Measurements from ENCODE around the gene HIPK2. TPM values are rescaled to one million over a fixed set of nuclear protein-coding genes. Genes with fewer than 3 reads are reported as not detected.

HIPK2 gene
- total and polyA plus RNA-seq, 2 donors (not counting 3 experiments of a cell fraction or from before 2014, with no cell fraction given): 9.0 to 43.8 TPM

- CTCF ChIA-PET: no interaction called here
Measured at GRCh38 chr7:139673230-139673629, 104.6 kb downstream of the HIPK2 start.

More at GRCh38 chr7:139673230-139673629, 104.6 kb downstream of the HIPK2 start:
- TF ChIP-seq EZH2 (IDR thresholded peaks at IDR 0.05; ENCODE audit: borderline replicate concordance, low read depth, low read length, severe bottlenecking): no peak
- no peak for TF ChIP-seq MAX (IDR thresholded peaks at IDR 0.05; ENCODE audit: insufficient read depth, insufficient read length)
- no peak for TF ChIP-seq JUN (IDR thresholded peaks at IDR 0.05; ENCODE audit: borderline replicate concordance, insufficient read depth, insufficient read length, low read depth)
- no peak for TF ChIP-seq POLR2A (IDR thresholded peaks at IDR 0.05; ENCODE audit: low read depth, low read length)
- TF ChIP-seq POLR2AphosphoS5 (IDR thresholded peaks at IDR 0.05; ENCODE audit: insufficient read depth, low read depth, low read length): no peak
- no peak for TF ChIP-seq GATA2 (IDR thresholded peaks at IDR 0.05; ENCODE audit: insufficient read depth, insufficient read length, low read depth, low read length)
- no peak for TF ChIP-seq CTCF (IDR thresholded peaks at IDR 0.05; ENCODE audit: extremely low read depth in 1 of 2, insufficient read depth in 1 of 2, low read depth in 1 of 2, low read length in 2 of 2)
- TF ChIP-seq FOS (IDR thresholded peaks at IDR 0.05; ENCODE audit: borderline replicate concordance, insufficient read depth, low read length): no peak
- TF ChIP-seq MYC (IDR thresholded peaks at IDR 0.05; ENCODE audit: low read depth, low read length): no peak
- no TSS peak for BruUV-seq (replicated peaks)
- no peak overlapping the region for H3K27ac ChIP-seq (ENCODE audit: insufficient read depth, low read depth, low read length)
- FAIRE-seq (no peak), DNase-seq (ENCODE audit: low read depth, low spot score) (no peak)
- intact Hi-C loops (cut with micrococcal nuclease) (no loop called here), dilution Hi-C loops (cut with MboI; ENCODE audit: extremely low pct_ligation_motif_present, low sequenced_read_pairs) (no loop called here)
- no peaks in the 10 kb centered on the region for H4K20me1 ChIP-seq (replicated peaks; ENCODE audit: control insufficient read depth, extremely low read depth, insufficient read depth, low read length)
- peaks cover 2% of the 10 kb centered on the region for H3K4me1 ChIP-seq (ENCODE audit: control insufficient read depth, extremely low read depth, insufficient read depth, low read length)
- no peaks in the 10 kb centered on the region for H3K27me3 ChIP-seq (ENCODE audit: control insufficient read depth in 2 of 2, insufficient read depth in 2 of 2, low read length in 2 of 2)
- no peak overlapping the region for H3K4me2 ChIP-seq (ENCODE audit: insufficient read depth, low read length)
- peaks cover 18% of the 10 kb centered on the region for H3K79me2 ChIP-seq (ENCODE audit: control insufficient read depth, insufficient read depth, low read length)
- H3K9me1 ChIP-seq (replicated peaks; ENCODE audit: control insufficient read depth, extremely low read depth, insufficient read depth, low read length): no peaks in the 10 kb centered on the region
- H3K4me3 ChIP-seq (replicated peaks in 1 of 3; ENCODE audit: insufficient read depth in 1 of 3, low read depth in 1 of 3, low read length in 3 of 3): no peak overlapping the region
- H3K9me3 ChIP-seq (replicated peaks; ENCODE audit: control insufficient read depth, insufficient read depth, low read length): no peaks in the 10 kb centered on the region
- no peaks in the 10 kb centered on the region for H3K36me3 ChIP-seq (ENCODE audit: control insufficient read depth in 2 of 2, extremely low read depth in 1 of 2, insufficient read depth in 2 of 2, low read length in 2 of 2)
- POLR2A ChIA-PET: no interaction called here
- H2AFZ ChIP-seq (ENCODE audit: low read depth, low read length): no peak overlapping the region
- no peak overlapping the region for H3K9ac ChIP-seq (replicated peaks; ENCODE audit: extremely low read depth, insufficient read depth, low read length)

All from endothelial cell of umbilical vein (primary cell).